Inflammatory macrophage treated with lipopolysaccharide for 4 hours (primary cell): ENCODE measurements around the gene EPHA6.
"Not testable (repeated sequence)": the region's sequence is repeated elsewhere in the genome, so short reads cannot be mapped to it uniquely, and the experiment has no call there.

Source experiments
- DNase-seq: peaks from one replicate; pipeline ENCODE4 v3.0.0-alpha.2; 2020

EPHA6 gene

GRCh38 chr3:97293596-97294131, 479.3 kb downstream of the EPHA6 start:
- DNase-seq, result no peak

DNA sequence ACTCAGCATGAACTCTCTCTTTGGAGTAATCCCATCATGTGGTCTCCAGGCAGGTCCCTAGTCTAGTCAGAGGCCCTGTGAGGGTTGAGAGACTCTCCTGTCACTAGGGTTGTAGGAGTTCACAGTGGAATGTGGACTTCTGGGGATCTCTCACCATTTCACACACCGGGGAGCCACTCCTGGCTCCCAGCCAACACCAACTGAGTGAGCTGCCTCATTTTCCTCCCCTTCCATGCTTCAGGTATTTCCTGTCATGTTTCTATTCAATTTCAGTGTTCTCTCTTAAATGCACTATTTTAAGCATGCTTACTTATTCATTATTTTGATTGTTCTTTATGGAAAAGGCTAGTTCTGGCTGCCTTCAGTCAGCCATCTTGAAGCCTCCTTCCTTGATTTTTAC, 482.6 kb downstream of the EPHA6 start:
- no peak for DNase-seq

DNA sequence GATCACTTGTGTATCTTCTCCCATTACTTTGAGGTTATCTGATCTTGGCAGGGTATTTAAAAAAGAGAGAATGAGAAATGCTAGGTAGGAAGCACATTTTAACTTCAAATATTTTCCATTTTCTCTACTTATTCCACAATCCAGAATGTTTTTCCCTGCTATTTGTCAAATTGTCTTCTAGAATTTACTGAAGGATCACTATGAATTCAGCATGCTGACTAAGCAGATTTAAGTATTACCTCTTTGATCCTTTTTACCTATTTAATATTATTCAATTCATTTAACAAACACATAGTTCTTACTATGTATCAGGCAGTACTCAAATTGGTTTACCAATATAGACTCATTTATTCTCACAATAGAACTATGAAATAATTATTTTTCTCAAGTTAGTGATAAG, 486.7 kb downstream of the EPHA6 start:
- DNase-seq, result no peak

GRCh38 chr3:97306226-97306625, 491.8 kb downstream of the EPHA6 start:
- DNase-seq, result no peak

DNA sequence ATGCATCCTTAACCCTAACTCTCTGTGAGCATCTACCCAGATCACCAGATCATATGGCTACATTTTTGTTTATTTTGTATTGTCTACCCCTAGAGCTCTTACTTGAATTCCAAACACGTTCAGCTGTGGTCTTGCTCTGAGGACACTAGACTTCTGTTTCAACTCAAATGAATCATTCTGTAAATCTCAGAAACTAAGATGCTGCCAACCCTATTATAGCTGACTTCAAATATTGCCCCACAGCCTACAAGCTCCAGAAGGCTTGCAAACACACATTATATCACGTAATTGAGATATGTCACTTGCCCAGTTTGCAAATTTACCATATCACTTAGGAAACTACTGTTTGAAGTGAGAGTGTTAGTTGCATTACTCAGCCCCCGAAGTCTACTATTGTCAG, 524.0 kb downstream of the EPHA6 start:
- DNase-seq, result no peak

GRCh38 chr3:97340940-97341339, 526.5 kb downstream of the EPHA6 start:
- DNase-seq, result no peak

DNA sequence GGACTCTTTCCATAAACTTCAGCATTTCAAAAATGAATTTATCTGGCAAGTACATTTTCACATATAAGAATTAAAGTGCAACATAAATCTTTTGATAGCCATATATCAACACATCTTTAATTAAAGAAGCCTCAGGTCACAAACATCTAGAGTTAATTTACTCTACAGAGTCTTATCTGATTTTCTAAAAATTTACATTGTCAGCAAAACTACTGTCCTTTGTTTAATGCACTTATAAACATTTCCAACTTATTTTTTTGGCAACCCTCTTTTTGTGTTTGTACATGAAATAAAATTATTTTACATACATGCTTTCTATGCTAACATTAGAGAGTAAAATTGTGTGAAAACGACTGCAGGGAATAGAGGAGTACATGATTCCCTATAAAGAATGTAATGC, 533.4 kb downstream of the EPHA6 start:
- DNase-seq, result no peak

DNA sequence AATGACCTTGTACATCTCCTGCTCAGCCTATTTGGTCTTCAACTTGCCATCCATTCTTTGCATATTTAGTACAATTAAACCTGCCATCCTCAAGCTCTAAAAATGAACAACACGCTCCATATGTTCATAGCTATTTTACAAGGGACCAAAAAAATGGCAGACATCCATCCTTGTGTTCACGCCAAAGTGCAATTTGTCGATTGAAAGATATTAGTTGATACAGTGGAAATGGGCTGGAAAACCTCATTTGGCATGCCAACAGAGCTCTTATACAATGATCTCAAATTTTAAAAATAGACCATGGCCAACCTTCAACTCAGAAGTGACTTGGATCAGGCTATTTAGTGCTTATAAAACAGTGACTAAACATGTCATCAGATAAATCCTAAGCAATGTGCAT, 536.6 kb downstream of the EPHA6 start:
- DNase-seq, result no peak

DNA sequence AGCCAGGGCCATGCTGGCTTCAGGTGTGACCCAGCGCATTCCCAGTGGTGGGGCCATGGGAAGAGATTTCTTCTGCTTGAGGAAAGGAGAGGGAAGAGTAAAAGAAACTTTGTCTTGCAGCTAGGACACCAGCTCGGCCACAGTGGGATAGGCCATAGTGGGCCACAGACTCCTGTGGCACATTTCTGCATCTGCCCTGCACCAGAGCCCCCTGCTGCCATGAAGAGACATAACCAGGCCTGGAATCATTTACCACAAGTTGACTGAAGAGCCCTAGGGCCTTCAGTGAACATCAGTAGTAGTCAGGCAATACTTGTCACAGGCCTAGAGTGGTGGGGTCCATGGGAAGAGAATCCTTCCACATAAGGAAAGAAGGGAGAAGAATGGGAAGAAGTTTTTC, 538.8 kb downstream of the EPHA6 start:
- DNase-seq, result no peak

- no peak for DNase-seq
These were observed 545.6 kb downstream of the EPHA6 start for GRCh38 chr3:97359977-97360376.

DNA sequence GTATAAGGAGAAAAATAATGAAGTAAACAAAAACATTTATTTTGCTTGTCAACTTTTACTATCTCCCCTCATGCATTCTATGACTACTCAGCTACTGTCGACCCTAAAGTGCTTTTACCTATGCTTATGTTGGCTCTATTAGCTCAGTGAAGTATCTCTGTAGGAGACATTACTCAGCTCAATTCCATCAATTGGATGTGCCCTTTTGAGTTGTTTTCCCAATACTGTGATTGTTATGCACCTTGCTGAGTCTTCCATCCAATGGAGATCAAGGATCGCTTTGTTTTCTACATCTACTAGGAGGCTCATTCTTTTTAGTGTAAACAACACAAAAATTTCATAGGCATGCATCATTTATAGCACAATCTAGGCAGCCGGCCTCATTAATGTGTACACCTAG, 546.4 kb downstream of the EPHA6 start:
- no peak for DNase-seq

DNA sequence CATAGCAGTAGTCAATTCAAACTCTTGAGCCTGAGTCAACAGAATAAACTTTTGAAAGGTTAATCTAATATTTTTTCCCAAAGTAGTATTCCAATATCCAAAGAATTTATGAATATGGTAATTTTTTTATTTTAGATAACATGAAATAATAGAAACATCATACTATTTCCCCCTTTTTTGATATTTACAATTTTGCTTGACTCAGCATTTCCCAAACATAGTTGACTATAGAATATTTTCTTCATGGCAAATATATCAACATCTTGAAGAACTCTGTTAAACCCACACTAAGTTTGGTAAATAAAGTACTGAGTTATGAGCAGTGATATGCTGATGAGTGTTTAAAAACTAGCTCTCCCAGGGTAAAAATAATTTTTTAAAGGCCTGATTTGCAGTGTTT, 570.2 kb downstream of the EPHA6 start:
- DNase-seq, result no peak

DNA sequence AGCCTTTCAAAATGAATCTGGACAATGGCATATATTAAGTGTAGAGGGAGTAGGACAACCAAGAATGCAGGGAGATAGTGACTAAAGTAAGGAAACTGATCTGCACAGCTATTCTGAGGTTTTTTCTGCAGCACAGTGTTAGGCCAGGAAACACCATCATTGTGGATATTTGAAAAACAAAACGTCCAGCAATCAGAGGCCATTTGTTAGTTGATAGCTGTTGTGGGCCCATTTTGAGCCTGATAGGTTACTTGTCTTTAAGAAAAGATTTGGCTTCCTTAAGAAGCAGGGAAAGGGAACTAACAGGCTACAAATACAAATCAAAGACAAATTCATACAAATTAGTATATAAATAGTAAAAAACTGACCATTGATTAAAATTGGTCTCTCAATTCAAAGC, 574.4 kb downstream of the EPHA6 start:
- no peak for DNase-seq

- DNase-seq, result no peak
These were observed 575.5 kb downstream of the EPHA6 start for GRCh38 chr3:97389936-97390335.

- no peak for DNase-seq
These were observed 576.8 kb downstream of the EPHA6 start for GRCh38 chr3:97391167-97391566.

DNA sequence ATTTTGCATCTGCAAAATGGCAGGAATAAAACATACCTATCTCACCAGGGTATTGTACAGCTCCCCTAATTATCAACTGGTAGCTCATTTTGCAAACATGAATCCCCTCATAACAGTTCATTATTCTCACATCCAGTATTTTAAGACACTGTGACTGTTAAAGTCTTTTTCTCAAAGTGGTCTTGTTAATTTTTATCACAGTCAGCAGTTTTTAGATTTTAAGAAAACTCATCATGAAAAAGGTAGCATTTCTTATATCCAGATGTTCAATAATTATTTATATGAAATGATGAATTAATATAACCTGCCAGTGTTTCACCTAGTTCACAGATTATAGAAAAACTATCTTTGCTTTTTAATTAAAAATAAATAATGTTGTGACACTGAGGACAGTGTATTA, 595.2 kb downstream of the EPHA6 start:
- DNase-seq, result no peak

GRCh38 chr3:97421565-97421964, 607.2 kb downstream of the EPHA6 start:
- DNase-seq, result no peak

DNA sequence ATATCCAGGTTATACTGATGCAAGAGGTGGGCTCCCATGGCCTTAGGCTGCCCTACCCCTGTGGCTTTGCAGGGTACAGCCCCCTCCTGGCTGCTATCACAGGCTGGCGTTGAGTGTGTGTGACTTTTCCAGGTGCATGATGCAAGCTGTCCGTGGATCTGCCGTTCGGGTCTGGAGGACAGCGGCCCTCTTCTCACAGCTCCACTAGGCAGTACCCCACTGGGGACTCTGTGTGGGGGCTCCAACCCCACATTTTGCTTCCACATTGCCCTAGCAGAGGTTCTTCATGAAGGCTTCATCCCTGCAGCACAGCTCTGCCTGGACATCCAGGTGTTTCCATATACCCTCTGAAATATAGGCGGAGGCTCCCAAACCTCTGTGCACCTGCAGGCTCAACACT, 610.6 kb downstream of the EPHA6 start:
- DNase-seq, result no peak

GRCh38 chr3:97430601-97431000, 616.2 kb downstream of the EPHA6 start:
- DNase-seq, result no peak

DNA sequence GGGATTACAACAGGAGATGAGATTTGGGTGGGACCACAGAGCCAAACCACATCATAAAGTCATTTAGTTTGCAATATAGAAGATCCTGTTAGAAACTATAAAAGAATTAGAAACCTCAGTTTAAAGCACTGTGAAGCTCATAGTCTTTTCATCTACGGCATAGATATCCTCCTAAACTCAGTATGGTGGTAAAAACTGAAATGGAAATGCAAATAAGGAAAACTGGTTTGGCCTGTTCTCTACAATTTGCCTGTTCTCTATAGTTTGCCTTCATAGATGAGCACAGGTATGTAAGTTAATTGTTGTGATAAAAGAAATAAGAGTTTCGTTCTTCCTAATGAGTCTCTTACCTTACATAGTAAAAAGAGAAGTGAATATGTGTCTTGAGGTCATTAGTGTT, 618.5 kb downstream of the EPHA6 start:
- DNase-seq, result no peak

DNA sequence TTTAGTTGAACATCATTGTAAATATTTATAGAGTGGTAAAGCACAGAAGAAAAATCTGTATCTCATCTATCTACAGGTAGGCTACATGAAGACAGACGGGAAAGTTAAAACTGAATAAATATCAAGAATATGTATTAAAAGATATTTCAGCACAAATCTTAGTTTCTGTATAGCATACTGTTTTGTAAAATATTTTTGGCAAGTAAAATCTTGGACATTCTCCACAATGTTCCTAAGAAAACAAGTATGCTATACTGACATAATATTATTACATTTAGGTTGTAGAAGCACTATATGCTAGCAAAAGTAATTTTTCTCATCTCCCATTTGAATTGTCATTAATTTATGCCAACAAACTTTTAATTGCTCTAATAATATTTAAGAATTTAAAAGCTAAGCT, 623.7 kb downstream of the EPHA6 start:
- no peak for DNase-seq

GRCh38 chr3:97439373-97439772, 625.0 kb downstream of the EPHA6 start:
- DNase-seq, result no peak

- DNase-seq, result no peak
These were observed 649.6 kb downstream of the EPHA6 start for GRCh38 chr3:97464035-97464434.

DNA sequence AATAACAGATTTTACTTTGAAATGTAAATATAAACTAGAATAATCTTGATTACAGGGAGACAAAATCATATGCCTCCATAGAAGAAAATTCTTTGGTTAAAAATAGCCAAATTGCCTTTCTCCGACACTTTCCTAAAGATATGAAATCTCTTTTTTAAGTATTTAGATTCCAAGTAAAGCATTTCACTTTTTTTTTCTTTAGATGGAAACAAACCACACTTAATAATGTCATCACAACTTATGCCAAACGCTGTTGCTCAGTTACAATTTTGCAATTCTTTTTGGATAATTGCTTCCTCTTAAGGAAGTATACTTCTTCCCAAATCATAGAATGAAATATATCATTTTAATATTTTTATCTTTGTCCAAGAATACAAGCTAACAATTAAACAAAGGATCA, 656.1 kb downstream of the EPHA6 start:
- no peak for DNase-seq

- no peak for DNase-seq
These were observed 665.3 kb downstream of the EPHA6 start for GRCh38 chr3:97479740-97480139.

DNA sequence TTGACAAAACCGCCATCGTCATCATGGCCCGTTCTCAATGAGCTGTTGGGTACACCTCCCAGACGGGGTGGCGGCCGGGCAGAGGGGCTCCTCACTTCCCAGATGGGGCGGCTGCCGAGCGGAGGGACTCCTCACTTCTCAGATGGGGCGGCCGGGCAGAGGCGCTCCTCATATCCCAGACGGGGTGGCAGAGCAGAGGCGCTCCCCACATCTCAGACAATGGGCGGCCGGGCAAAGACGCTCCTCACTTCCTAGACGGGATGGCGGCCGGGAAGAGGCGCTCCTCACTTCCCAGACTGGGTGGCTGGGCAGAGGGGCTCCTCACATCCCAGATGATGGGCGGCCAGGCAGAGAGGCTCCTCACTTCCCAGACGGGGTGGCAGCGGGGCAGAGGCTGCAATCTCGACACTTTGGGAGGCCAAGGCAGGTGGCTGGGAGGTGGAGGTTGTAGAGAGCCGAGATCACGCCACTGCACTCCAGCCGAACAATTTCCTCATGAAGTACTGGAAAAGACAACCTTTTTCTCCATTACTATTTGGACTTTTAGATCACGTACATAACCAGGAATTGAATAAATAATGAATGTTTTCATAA, 666.4 kb downstream of the EPHA6 start:
- DNase-seq, result not testable (repeated sequence)
